Esophagus squamous epithelium (tissue), 5 donors: ENCODE measurements around the gene HES6. TPM values are rescaled to one million over a fixed set of nuclear protein-coding genes. Genes with fewer than 3 reads are reported as not detected.

Experiments used
- DNase-seq: peaks from one replicate; lab custom pipeline; 2025; lab: John Stamatoyannopoulos, UW
- H3K27ac ChIP-seq, 4 donors: fragments of 200-600 bp; sonication (generic); one replicate each; pipeline ENCODE4 v1.5.1; 2016 to 2019; ENCODE audit warnings: mild to moderate bottlenecking in 1 of 4
- H3K27me3 ChIP-seq, 4 donors: fragments of 200-600 bp; sonication (generic); 1 replicate in 3 of 4; 2 replicates in 1 of 4; pipeline versions ENCODE4 v1.5.1 to v1.6.0; 2017 to 2021; ENCODE audit warnings: antibody characterized with exemption in 1 of 4
- H3K36me3 ChIP-seq, 3 donors: fragments of 200-600 bp; sonication (generic); one replicate each; pipeline ENCODE4 v1.5.1; 2016 to 2019
- H3K4me1 ChIP-seq, 3 donors: fragments of 200-600 bp; sonication (generic); one replicate each; pipeline ENCODE4 v1.5.1; 2017 to 2019
- H3K4me3 ChIP-seq, 4 donors: fragments of 200-600 bp; sonication (generic); 1 replicate in 3 of 4; 2 replicates in 1 of 4; pipeline ENCODE4 v1.5.1; 2016 to 2019; ENCODE audit warnings: mild to moderate bottlenecking in 2 of 4, moderate library complexity in 1 of 4
- H3K9me3 ChIP-seq, 3 donors: fragments of 200-600 bp; sonication (generic); one replicate each; pipeline ENCODE4 v1.5.1; 2016 to 2019
- POLR2A ChIP-seq, 4 donors: fragments of 450-650 bp; IDR thresholded peaks; one replicate each; pipeline ENCODE4 v1.6.1; 2017; ENCODE audit warnings: antibody characterized with exemption in 4 of 4, mild to moderate bottlenecking in 4 of 4, moderate library complexity in 3 of 4
- WGBS, 2 donors: methylation state at CpG; one replicate each; pipeline ENCODE4 v1.1.5; 2018; 5-methylcytosine and 5-hydroxymethylcytosine counted together
- intact Hi-C: fragments of 100-400 bp; cut with DNase I; formaldehyde crosslinking; loops from one replicate; pipeline ENCODE4 v1.15.0; 2022
- total RNA-seq, 4 donors: library from RNA; depleted of rRNA; stranded (reverse); fragments of >200 nt; gene quantifications; one replicate each; pipeline ENCODE4 v1.1.0, GENCODE V29; 2016
- TF ChIP-seq, protein P1 (sequence below), 6 experiments: fragments of 450-650 bp in 4 of 6; fragments of 200-600 bp in 2 of 6; sonication (generic) in 2 of 6; IDR thresholded peaks; one replicate each; pipeline ENCODE4 v1.5.1; 2016 to 2019; ENCODE audit warnings: antibody characterized with exemption in 6 of 6, mild to moderate bottlenecking in 4 of 6, moderate library complexity in 4 of 6
- donor health status: DM: yes; HTN: yes; CAD: no.

HES6 gene
- total RNA-seq, 4 donors from 2014 or later, result 3.1 to 5.1 (median 4.2) TPM

DNA sequence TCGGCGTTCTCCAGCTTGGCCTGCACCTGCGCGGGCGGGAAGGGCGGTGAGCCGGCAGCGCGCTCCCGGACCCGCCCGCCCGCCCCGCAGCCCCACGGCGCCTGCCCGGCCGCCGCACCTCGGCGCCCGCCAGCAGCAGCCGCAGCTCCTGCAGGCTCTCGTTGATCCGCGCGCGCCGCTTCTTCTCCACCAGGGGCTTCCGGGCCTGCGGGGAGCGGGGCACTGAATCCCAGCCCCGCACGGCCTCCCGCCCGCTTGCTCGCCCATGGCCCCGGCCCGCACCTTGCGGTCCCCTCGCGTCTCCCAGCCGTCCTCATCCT lies 335 bp downstream of the HES6 start:
- peak overlapping the region in 3 of 4 donors; percentile 50 to 69 (median 53) for H3K27ac ChIP-seq
- intact Hi-C loops, result no loop called here

DNA sequence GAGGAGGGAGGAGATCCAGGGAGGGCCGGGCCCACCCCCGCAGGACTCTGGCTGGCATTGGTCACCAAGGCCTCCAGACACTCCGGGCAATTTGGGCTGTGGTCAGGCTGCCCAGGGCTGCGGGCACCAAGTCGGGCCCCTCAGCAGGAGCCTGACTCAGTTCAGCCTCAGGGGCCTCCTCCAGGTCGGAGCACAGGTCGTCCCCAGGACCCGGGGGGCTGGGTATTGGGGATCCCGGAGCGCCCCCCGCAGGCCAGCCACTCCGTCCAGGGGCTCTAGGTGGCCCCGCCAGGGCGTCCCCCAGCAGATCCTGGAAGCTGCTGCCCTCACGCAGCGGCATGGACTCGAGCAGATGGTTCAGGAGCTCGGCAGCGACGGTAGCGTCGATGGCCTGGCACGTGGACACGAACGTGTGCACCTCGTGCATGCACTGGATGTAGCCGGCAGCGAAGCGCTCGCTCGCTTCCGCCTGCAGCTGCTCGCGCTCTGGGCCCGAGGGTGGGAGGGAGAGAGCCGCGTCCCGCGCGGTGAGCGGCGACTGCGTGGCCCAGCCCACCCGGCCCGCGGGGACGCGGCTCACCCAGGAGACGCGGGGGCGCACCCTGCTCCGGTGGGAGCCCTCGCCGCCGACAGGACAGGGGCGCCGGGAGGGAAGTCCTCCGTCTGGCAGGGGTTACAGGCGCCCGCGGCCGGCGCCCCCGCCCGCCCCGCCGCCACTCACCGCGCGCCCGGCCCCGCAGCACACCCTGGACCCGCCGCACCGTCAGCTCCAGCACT lies 884 bp downstream of the HES6 start:
- Histone ChIP-seq H3K4me3 (peak overlapping the region; percentile 54 to 85 (median 74)), H3K4me1 (peaks cover 20 to 47% (median 23%) of the 10 kb centered on the region in 3 donors), H3K36me3 (peaks cover 0 to 8% (median 0%) of the 10 kb centered on the region in 3 donors), H3K27ac (peak overlapping the region in 2 of 4 donors; percentile 53 to 69), H3K27me3 (peaks cover 0 to 56% (median 2%) of the 10 kb centered on the region in 4 donors), H3K9me3 (no peaks in the 10 kb centered on the region)
- 14% methylated on average over 7 of the region's 75 CpGs; no CpG with 5 or more reads in 1 of the 2 donors for WGBS, 2 donors
- no peak for DNase-seq
- no peak for TF ChIP-seq POLR2A (IDR thresholded peaks at IDR 0.05)
- TF ChIP-seq, protein P1, sequence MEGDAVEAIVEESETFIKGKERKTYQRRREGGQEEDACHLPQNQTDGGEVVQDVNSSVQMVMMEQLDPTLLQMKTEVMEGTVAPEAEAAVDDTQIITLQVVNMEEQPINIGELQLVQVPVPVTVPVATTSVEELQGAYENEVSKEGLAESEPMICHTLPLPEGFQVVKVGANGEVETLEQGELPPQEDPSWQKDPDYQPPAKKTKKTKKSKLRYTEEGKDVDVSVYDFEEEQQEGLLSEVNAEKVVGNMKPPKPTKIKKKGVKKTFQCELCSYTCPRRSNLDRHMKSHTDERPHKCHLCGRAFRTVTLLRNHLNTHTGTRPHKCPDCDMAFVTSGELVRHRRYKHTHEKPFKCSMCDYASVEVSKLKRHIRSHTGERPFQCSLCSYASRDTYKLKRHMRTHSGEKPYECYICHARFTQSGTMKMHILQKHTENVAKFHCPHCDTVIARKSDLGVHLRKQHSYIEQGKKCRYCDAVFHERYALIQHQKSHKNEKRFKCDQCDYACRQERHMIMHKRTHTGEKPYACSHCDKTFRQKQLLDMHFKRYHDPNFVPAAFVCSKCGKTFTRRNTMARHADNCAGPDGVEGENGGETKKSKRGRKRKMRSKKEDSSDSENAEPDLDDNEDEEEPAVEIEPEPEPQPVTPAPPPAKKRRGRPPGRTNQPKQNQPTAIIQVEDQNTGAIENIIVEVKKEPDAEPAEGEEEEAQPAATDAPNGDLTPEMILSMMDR (IDR thresholded peaks at IDR 0.05), result no peak
- intact Hi-C loops, result no loop called here

More for the DNA sequence above, 335 bp downstream of the HES6 start:
- WGBS, 2 donors, result no CpG with 5 or more reads among the region's 43 CpGs
- Histone ChIP-seq H3K4me1 (peaks cover 20 to 44% (median 23%) of the 10 kb centered on the region in 3 donors), H3K27me3 (peaks cover 0 to 56% (median 2%) of the 10 kb centered on the region in 4 donors), H3K36me3 (peaks cover 0 to 13% (median 0%) of the 10 kb centered on the region in 3 donors), H3K9me3 (no peaks in the 10 kb centered on the region), H3K4me3 (peak overlapping the region; percentile 54 to 85 (median 74))
- TF ChIP-seq POLR2A (IDR thresholded peaks at IDR 0.05), result no peak
- TF ChIP-seq, protein P1 (IDR thresholded peaks at IDR 0.05), result no peak
- DNase-seq, result no peak

- DNase-seq, result no peak
- H3K27ac ChIP-seq, result no peak overlapping the region
- TF ChIP-seq POLR2A (IDR thresholded peaks at IDR 0.05), result no peak
- TF ChIP-seq, protein P1 (IDR thresholded peaks at IDR 0.05), result no peak
- no peak overlapping the region for H3K4me3 ChIP-seq
- peaks cover 20 to 44% (median 23%) of the 10 kb centered on the region in 3 donors for H3K4me1 ChIP-seq
- intact Hi-C loops, result no loop called here
- H3K27me3 ChIP-seq, result peaks cover 0 to 56% (median 2%) of the 10 kb centered on the region in 4 donors
- H3K36me3 ChIP-seq, result peaks cover 0 to 1% (median 0%) of the 10 kb centered on the region in 3 donors
- no peaks in the 10 kb centered on the region for H3K9me3 ChIP-seq
- WGBS, 2 donors, result 89% methylated on average over 3 of the region's 5 CpGs; no CpG with 5 or more reads in 1 of the 2 donors
Observed at GRCh38 chr2:238238311-238238765, 1.5 kb downstream of the HES6 start.

DNA sequence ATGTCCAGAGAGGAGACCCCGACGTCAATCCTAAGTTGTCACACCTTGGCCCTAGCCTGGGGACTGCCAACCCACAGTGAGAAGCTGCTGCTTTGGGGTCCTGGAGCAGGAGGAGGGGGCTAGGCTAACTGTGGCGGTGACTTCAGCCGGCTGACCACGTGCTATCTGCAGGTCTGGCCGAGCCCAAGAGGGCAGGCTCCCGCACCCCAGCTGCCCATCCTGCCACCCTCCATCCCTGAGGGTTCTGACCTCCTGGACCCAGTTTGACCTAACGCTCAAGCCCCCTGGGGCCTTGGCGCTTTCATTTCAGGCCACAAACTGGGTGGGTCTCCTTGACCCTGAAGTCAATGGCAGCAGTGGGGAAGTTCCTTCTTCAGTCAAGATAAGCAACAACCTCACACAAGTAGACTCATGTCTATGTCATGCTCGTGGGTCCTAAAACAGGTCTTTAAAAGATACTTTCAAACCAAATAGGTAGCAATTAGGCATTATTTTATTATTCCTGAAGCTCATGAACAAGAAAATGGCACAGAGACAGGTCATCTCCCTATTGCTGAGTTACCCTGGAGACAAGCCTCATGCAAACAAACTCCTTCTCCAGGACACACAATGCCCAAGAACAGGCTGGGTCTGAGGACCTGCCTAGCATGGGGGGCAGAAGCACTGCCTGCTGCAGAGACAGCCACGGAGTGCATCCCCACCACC lies 2.3 kb downstream of the HES6 start:
- Histone ChIP-seq H3K4me3 (no peak overlapping the region), H3K4me1 (peaks cover 15 to 37% (median 23%) of the 10 kb centered on the region in 3 donors), H3K27me3 (peaks cover 0 to 56% (median 2%) of the 10 kb centered on the region in 4 donors), H3K36me3 (no peaks in the 10 kb centered on the region), H3K27ac (no peak overlapping the region), H3K9me3 (no peaks in the 10 kb centered on the region)
- intact Hi-C loops, result no loop called here
- TF ChIP-seq POLR2A (IDR thresholded peaks at IDR 0.05), result no peak
- TF ChIP-seq, protein P1 (IDR thresholded peaks at IDR 0.05), result no peak
- DNase-seq, result no peak
- 75 to 91% methylated on average over 7 to 11 of the region's 11 CpGs for WGBS, 2 donors
